ENCODE measurements around the gene CHTF8. TPM values are rescaled to one million over a fixed set of nuclear protein-coding genes. Genes with fewer than 3 reads are reported as not detected.

The CHTF8 gene
- total RNA-seq, 2 experiments from 2014 or later = 25.8 to 28.5 TPM

DNA sequence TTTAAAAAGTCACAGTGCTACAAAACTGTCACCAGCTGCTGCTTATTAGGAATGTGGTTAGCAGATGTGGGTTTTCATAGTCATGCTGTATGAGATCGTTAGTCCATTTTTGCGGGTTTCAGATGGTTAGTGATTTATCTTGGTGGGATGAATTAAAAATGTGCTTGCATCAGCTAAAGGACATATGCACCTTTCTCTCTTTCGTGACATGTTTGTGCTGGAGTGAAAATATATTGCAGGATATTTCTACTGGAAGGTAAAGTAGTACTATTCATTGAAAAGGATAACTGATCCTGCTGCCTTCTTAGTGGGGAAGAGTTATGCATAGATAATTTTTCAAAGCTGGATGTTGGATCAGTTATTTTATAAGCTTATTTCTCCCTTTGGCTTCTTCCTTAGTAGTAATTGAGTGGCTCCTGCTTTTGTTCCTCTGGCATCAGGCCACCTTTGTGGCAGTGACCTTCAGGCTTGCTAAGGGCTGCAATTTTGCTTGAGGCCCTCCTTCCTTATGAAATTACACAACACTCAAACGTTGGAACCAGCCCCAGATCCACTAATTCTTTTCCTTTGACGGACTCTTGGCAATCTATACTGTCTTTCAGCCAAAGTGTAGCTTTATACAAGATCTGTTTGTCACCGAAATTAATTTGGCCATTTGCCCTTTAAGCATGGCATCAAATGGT, 47.1 kb upstream of the CHTF8 start:
- Mint-ChIP-seq H3K27ac (no peak overlapping the region), H3K9me3 (no peaks in the 10 kb centered on the region), H3K4me1 (ENCODE audit: low read depth) (no peaks in the 10 kb centered on the region), H3K27me3 (no peaks in the 10 kb centered on the region), H3K36me3 (ENCODE audit: low read depth) (no peaks in the 10 kb centered on the region), H3K4me3 (no peak overlapping the region)
- intact Hi-C loops (cut with DNase I, micrococcal nuclease) = loop anchor here in 1 of 2 experiments (10.0 kb wide), 1 partner anchor 945 kb away; the partner anchor contains the start of gene ESRP2
- DNase-seq = no peak
- Histone ChIP-seq H3K27ac (ENCODE audit: low read depth in 1 of 2, low read length in 2 of 2) (no peak overlapping the region), H3K4me3 (ENCODE audit: low read length) (no peak overlapping the region), H3K9me3 (ENCODE audit: control insufficient read depth in 1 of 2, insufficient read depth in 1 of 2, low read length in 2 of 2) (no peaks in the 10 kb centered on the region), H3K27me3 (ENCODE audit: control insufficient read depth in 1 of 2, insufficient read depth in 2 of 2, low read length in 2 of 2) (no peaks in the 10 kb centered on the region), H3K36me3 (ENCODE audit: insufficient read depth, low read length) (no peaks in the 10 kb centered on the region), H3K4me1 (ENCODE audit: insufficient read depth, low read length) (no peaks in the 10 kb centered on the region)
- TF ChIP-seq, protein P1, sequence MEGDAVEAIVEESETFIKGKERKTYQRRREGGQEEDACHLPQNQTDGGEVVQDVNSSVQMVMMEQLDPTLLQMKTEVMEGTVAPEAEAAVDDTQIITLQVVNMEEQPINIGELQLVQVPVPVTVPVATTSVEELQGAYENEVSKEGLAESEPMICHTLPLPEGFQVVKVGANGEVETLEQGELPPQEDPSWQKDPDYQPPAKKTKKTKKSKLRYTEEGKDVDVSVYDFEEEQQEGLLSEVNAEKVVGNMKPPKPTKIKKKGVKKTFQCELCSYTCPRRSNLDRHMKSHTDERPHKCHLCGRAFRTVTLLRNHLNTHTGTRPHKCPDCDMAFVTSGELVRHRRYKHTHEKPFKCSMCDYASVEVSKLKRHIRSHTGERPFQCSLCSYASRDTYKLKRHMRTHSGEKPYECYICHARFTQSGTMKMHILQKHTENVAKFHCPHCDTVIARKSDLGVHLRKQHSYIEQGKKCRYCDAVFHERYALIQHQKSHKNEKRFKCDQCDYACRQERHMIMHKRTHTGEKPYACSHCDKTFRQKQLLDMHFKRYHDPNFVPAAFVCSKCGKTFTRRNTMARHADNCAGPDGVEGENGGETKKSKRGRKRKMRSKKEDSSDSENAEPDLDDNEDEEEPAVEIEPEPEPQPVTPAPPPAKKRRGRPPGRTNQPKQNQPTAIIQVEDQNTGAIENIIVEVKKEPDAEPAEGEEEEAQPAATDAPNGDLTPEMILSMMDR (IDR thresholded peaks at IDR 0.05) = no peak
- ATAC-seq (ENCODE audit: poor library complexity) = no peak
- CTCF ChIA-PET = no interaction called here
- POLR2A ChIA-PET = no interaction called here

DNA sequence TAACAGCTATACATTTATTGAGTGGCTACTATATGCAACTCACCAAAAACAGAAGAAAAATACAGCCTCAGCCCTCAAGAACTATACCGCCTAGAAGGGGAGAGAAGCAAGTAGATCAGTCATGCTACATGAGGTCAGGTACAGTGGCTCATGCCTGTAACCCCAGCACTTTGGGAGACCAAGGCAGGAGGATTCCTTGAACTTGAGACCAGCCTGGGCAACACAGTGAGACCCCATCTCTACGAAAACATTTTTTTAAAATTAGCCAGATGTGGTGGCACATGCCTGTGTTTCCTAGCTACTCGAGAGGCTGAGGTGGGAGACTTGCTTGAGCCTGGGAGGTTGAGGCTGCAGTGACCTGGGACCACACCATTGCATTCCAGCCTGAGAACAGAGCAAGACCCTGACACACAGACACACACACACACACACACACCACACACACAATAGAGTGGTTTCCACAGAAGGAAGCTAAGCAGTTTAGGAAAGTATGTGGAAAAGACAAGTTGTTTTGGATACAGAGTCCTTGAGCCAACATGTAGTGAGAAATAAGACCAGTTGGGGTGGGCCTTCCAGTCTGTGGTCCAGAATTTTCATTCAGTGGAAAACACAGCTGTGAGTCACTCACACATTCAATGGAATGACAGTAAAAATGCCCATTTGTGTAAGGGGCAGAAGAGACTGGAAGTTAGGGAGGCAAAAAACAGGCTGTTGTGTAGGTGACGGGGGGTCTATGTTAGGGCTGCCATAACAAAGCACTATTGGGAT, 43.8 kb upstream of the CHTF8 start:
- H3K9me3 Mint-ChIP-seq = no peaks in the 10 kb centered on the region
- no peak overlapping the region for H3K4me3 Mint-ChIP-seq
- intact Hi-C loops (cut with DNase I, micrococcal nuclease) = no loop called here
- DNase-seq (no peak), ATAC-seq (ENCODE audit: poor library complexity) (no peak)
- H3K27ac Mint-ChIP-seq = no peak overlapping the region
- H3K4me1 ChIP-seq (ENCODE audit: insufficient read depth, low read length) = no peaks in the 10 kb centered on the region
- peaks cover 3% of the 10 kb centered on the region for H3K36me3 Mint-ChIP-seq (ENCODE audit: low read depth)
- ChIA-PET CTCF (interaction anchor here (1.2 to 1.3 kb wide), 2 partner anchors 12 to 15 kb away, joined by 3 read pairs; no protein-coding TSS in a partner anchor), POLR2A (no interaction called here)
- H3K4me1 Mint-ChIP-seq (ENCODE audit: low read depth) = no peaks in the 10 kb centered on the region
- H3K27me3 ChIP-seq (ENCODE audit: control insufficient read depth in 1 of 2, insufficient read depth in 2 of 2, low read length in 2 of 2) = no peaks in the 10 kb centered on the region
- no peaks in the 10 kb centered on the region for H3K9me3 ChIP-seq (ENCODE audit: control insufficient read depth in 1 of 2, insufficient read depth in 1 of 2, low read length in 2 of 2)
- H3K27ac ChIP-seq (ENCODE audit: low read depth in 1 of 2, low read length in 2 of 2) = no peak overlapping the region
- no peaks in the 10 kb centered on the region for H3K27me3 Mint-ChIP-seq
- TF ChIP-seq, protein P1 (IDR thresholded peaks at IDR 0.05) = no peak
- H3K36me3 ChIP-seq (ENCODE audit: insufficient read depth, low read length) = no peaks in the 10 kb centered on the region
- no peak overlapping the region for H3K4me3 ChIP-seq (ENCODE audit: low read length)

DNA sequence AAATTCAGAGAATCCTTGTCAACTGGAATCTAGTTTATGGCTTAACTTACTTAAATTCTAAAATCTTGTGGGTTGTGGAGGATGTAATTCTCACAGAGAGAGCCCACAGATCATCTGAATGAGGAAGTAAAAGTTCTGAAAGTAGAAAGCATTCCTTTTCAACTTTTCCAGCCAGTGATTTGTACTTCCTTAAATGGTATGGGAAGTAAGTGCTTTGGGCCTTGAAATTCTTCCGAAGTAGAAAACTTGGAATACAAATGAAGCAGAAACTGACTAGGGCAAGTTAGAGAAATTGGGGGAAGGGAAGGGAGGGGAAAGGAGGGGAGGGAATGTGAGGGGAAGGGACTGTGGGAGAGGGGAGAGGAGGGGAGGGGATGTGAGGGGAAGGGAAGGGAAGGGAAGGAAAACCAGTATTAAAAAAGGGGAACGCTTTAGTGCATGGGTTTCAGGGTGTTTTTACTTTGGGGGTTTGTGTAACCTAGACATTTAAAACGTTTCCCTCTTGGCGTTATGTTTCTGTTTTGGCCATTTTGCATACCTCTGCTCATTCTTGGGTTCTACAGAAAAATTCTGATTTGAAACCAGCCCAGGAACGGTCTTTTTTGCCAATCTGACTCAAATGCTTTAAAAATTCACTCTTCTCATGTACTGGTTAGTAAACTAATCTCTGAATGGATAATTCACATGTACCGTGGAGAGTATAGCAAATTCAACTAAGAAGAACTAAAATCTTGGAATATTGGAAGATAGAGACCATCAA, 39.1 kb upstream of the CHTF8 start:
- POLR2A ChIA-PET = interaction anchor here (1.5 kb wide), 1 partner anchor 15 kb away, joined by 3 read pairs; the partner anchor contains the start of gene SNTB2
- Histone ChIP-seq H3K4me3 (ENCODE audit: low read length) (no peak overlapping the region), H3K36me3 (ENCODE audit: insufficient read depth, low read length) (peaks cover 35% of the 10 kb centered on the region), H3K27ac (ENCODE audit: low read depth in 1 of 2, low read length in 2 of 2) (no peak overlapping the region), H3K27me3 (ENCODE audit: control insufficient read depth in 1 of 2, insufficient read depth in 2 of 2, low read length in 2 of 2) (no peaks in the 10 kb centered on the region), H3K9me3 (ENCODE audit: control insufficient read depth in 1 of 2, insufficient read depth in 1 of 2, low read length in 2 of 2) (no peaks in the 10 kb centered on the region), H3K4me1 (ENCODE audit: insufficient read depth, low read length) (peaks cover 4% of the 10 kb centered on the region)
- no peak for DNase-seq
- H3K4me1 Mint-ChIP-seq (ENCODE audit: low read depth) = peaks cover 9% of the 10 kb centered on the region
- CTCF ChIA-PET = no interaction called here
- no peak overlapping the region for H3K27ac Mint-ChIP-seq
- TF ChIP-seq, protein P1 (IDR thresholded peaks at IDR 0.05) = no peak
- H3K4me3 Mint-ChIP-seq = no peak overlapping the region
- peaks cover 40% of the 10 kb centered on the region for H3K36me3 Mint-ChIP-seq (ENCODE audit: low read depth)
- intact Hi-C loops (cut with DNase I, micrococcal nuclease) = no loop called here
- no peaks in the 10 kb centered on the region for H3K27me3 Mint-ChIP-seq
- no peaks in the 10 kb centered on the region for H3K9me3 Mint-ChIP-seq
- ATAC-seq (ENCODE audit: poor library complexity) = no peak

Data from CD4-positive, alpha-beta T cell (primary cell).